Trophoblast cell (in vitro differentiated cells and primary cell): Measurements from ENCODE around the gene CELF6.

Source experiments
- DNase-seq, 2 donors: peaks; one replicate each; pipeline ENCODE4 v3.0.0-alpha.2; 2016
- H2AFZ ChIP-seq: 2 replicates; pipeline ENCODE4 v1.6.1; 2013; ENCODE audit warnings: low read length, moderate library complexity, mild to moderate bottlenecking; ENCODE audit not compliant: insufficient read depth, poor library complexity
- H2AK5ac ChIP-seq: 2 replicates; pipeline ENCODE4 v1.6.1; 2013; ENCODE audit warnings: mild to moderate bottlenecking, low read length
- H2BK120ac ChIP-seq: 2 replicates; pipeline ENCODE4 v1.6.1; 2013; ENCODE audit warnings: low read length, mild to moderate bottlenecking, moderate library complexity; ENCODE audit not compliant: insufficient read depth, poor library complexity
- H2BK12ac ChIP-seq: 2 replicates; pipeline ENCODE4 v1.6.1; 2013; ENCODE audit warnings: mild to moderate bottlenecking, low read length, moderate library complexity
- H2BK5ac ChIP-seq: 2 replicates; pipeline ENCODE4 v1.6.1; 2013; ENCODE audit warnings: low read length, low read depth, moderate library complexity, mild to moderate bottlenecking; ENCODE audit not compliant: poor library complexity
- H3K14ac ChIP-seq: 2 replicates; pipeline ENCODE4 v1.6.1; 2013; ENCODE audit warnings: mild to moderate bottlenecking, low read length
- H3K18ac ChIP-seq: 2 replicates; pipeline ENCODE4 v1.6.1; 2013; ENCODE audit warnings: mild to moderate bottlenecking, low read length
- H3K23ac ChIP-seq: 2 replicates; pipeline ENCODE4 v1.6.1; 2013; ENCODE audit warnings: low read length
- H3K27ac ChIP-seq: 2 replicates; pipeline ENCODE4 v1.5.1; 2013; ENCODE audit warnings: low read depth, mild to moderate bottlenecking, inconsistent platforms, low read length, moderate library complexity
- H3K27me3 ChIP-seq: 2 replicates; pipeline ENCODE4 v1.6.1; 2013; ENCODE audit warnings: inconsistent platforms, mild to moderate bottlenecking, low read length, moderate library complexity; ENCODE audit not compliant: insufficient read depth
- H3K36me3 ChIP-seq, 2 experiments: 1 replicate in 1 of 2; 2 replicates in 1 of 2; pipeline ENCODE4 v1.6.1; 2013; ENCODE audit warnings: low read length in 2 of 2, mild to moderate bottlenecking in 2 of 2, moderate library complexity in 1 of 2; ENCODE audit not compliant: insufficient read depth in 2 of 2, control insufficient read depth in 1 of 2
- H3K4ac ChIP-seq: 2 replicates; pipeline ENCODE4 v1.6.1; 2013; ENCODE audit warnings: low read depth, mild to moderate bottlenecking, low read length, moderate library complexity
- H3K4me1 ChIP-seq, 2 experiments: 1 replicate in 1 of 2; 2 replicates in 1 of 2; pipeline ENCODE4 v1.6.1; 2013; ENCODE audit warnings: low read length in 2 of 2, mild to moderate bottlenecking in 2 of 2, moderate library complexity in 1 of 2; ENCODE audit not compliant: insufficient read depth in 2 of 2, control insufficient read depth in 1 of 2
- H3K4me2 ChIP-seq: 2 replicates; pipeline ENCODE4 v1.6.1; 2013; ENCODE audit warnings: inconsistent platforms, mild to moderate bottlenecking, low read length, moderate library complexity
- H3K4me3 ChIP-seq: 2 replicates; pipeline ENCODE4 v1.5.1; 2013; ENCODE audit warnings: mild to moderate bottlenecking, low read depth, low read length, inconsistent platforms
- H3K79me1 ChIP-seq: one replicate; pipeline ENCODE4 v1.6.1; 2013; ENCODE audit warnings: low read length
- H3K79me2 ChIP-seq: 2 replicates; pipeline ENCODE4 v1.6.1; 2013; ENCODE audit warnings: low read length, mild to moderate bottlenecking; ENCODE audit not compliant: control insufficient read depth, insufficient read depth, poor library complexity
- H3K9ac ChIP-seq: 2 replicates; pipeline ENCODE4 v1.6.1; 2013; ENCODE audit warnings: mild to moderate bottlenecking, low read length
- H3K9me3 ChIP-seq: 2 replicates; pipeline ENCODE4 v1.6.1; 2013; ENCODE audit warnings: low read depth, mild to moderate bottlenecking, control low read depth, inconsistent platforms, low read length; ENCODE audit not compliant: insufficient read depth
- H4K12ac ChIP-seq: 2 replicates; pipeline ENCODE4 v1.6.1; 2013; ENCODE audit warnings: low read depth, mild to moderate bottlenecking, low read length, moderate library complexity
- H4K8ac ChIP-seq: 2 replicates; pipeline ENCODE4 v1.6.1; 2013; ENCODE audit warnings: low read depth, mild to moderate bottlenecking, low read length, moderate library complexity
- H4K91ac ChIP-seq: one replicate; pipeline ENCODE4 v1.6.1; 2013; ENCODE audit warnings: low read depth, mild to moderate bottlenecking, low read length, moderate library complexity
- WGBS: extraction: QIAGEN DNeasy Blood & Tissue Kit; methylation state at CpG from one replicate; pipeline ENCODE4 v1.1.7; 2013; ENCODE audit warnings: missing lambda C conversion rate; ENCODE audit not compliant: insufficient read length, insufficient coverage; ENCODE audit errors: extremely low coverage; 5-methylcytosine and 5-hydroxymethylcytosine counted together

The CELF6 gene

DNA sequence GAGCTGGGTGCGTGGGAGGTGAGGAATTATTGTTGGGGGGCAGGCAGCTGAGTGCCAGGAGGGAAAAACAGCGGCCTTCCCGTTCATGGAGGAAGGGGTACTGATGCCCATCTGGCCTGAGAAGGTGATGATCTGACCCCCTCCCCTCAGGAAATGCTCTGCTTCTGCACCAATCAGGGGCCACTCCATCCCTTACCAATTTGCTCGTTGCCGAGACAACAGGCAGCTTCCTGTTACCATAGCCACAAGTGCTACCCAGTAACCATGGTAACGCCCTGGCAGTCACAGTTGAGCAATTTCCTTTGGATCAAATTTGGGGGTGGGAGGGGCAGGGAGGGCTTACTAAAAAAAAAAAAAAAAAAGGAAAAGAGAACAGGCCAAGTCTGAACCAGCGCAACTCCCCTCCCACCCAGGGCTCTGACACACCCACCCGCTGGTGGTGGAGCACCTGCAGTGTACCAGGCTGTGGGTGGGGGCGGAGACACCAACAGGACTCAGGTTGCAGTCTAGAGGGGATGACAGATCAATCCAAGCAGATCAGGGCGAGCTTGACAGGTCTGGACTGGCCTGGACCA is 13.7 kb downstream of the CELF6 start:
- no peaks in the 10 kb centered on the region for H3K4me1 ChIP-seq
- H2AFZ ChIP-seq: no peak overlapping the region
- no peak overlapping the region for H3K18ac ChIP-seq
- no peak overlapping the region for H4K12ac ChIP-seq
- H3K79me1 ChIP-seq: no peaks in the 10 kb centered on the region
- H3K27me3 ChIP-seq: no peaks in the 10 kb centered on the region
- H4K8ac ChIP-seq: no peak overlapping the region
- H4K91ac ChIP-seq: no peak overlapping the region
- H2AK5ac ChIP-seq: no peak overlapping the region
- no peak overlapping the region for H3K4ac ChIP-seq
- no peak overlapping the region for H2BK120ac ChIP-seq
- H3K14ac ChIP-seq: no peak overlapping the region
- no peak overlapping the region for H3K4me3 ChIP-seq
- peaks cover 2% of the 10 kb centered on the region for H3K9me3 ChIP-seq
- H3K23ac ChIP-seq: no peak overlapping the region
- no peak overlapping the region for H3K4me2 ChIP-seq
- H2BK5ac ChIP-seq: no peak overlapping the region
- H3K79me2 ChIP-seq: no peaks in the 10 kb centered on the region
- H3K27ac ChIP-seq: no peak overlapping the region
- DNase-seq: no peak
- H2BK12ac ChIP-seq: no peak overlapping the region
- no peak overlapping the region for H3K9ac ChIP-seq
- H3K36me3 ChIP-seq: no peaks in the 10 kb centered on the region
- no CpG with 5 or more reads among the region's 10 CpGs for WGBS

DNA sequence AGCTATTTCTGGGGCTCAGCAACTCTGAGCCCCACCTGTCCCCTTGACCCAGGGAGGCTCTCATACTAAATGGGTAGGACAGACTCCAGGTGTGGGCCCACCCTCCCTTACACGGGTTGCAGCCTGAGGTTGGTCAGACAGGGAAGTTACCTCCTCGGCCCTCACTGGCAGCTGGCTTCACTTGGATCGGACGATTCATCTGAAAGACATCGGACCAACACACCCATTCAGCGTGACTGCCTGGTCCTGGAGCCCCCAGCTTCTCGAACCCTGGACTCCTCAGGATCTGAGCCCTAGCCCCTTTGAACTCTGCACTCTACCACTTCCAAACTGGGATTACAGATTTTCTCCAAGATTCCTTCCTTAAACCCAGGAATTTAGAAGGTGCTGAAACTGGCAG is 15.4 kb downstream of the CELF6 start:
- no peak overlapping the region for H4K91ac ChIP-seq
- H3K9me3 ChIP-seq: peaks cover 2% of the 10 kb centered on the region
- H2BK5ac ChIP-seq: no peak overlapping the region
- no peak overlapping the region for H2BK12ac ChIP-seq
- H3K27ac ChIP-seq: no peak overlapping the region
- no peak overlapping the region for H4K8ac ChIP-seq
- no peaks in the 10 kb centered on the region for H3K27me3 ChIP-seq
- no peak overlapping the region for H3K9ac ChIP-seq
- no peak overlapping the region for H2AK5ac ChIP-seq
- H4K12ac ChIP-seq: no peak overlapping the region
- no peak overlapping the region for H3K4me2 ChIP-seq
- H2AFZ ChIP-seq: no peak overlapping the region
- H3K4me1 ChIP-seq: no peaks in the 10 kb centered on the region
- no peak overlapping the region for H3K18ac ChIP-seq
- H3K23ac ChIP-seq: no peak overlapping the region
- no peaks in the 10 kb centered on the region for H3K79me1 ChIP-seq
- H3K36me3 ChIP-seq: no peaks in the 10 kb centered on the region
- no peak overlapping the region for H2BK120ac ChIP-seq
- no peak for DNase-seq
- WGBS: no CpG with 5 or more reads among the region's 7 CpGs
- no peak overlapping the region for H3K4me3 ChIP-seq
- H3K4ac ChIP-seq: no peak overlapping the region
- H3K79me2 ChIP-seq: no peaks in the 10 kb centered on the region
- no peak overlapping the region for H3K14ac ChIP-seq

DNA sequence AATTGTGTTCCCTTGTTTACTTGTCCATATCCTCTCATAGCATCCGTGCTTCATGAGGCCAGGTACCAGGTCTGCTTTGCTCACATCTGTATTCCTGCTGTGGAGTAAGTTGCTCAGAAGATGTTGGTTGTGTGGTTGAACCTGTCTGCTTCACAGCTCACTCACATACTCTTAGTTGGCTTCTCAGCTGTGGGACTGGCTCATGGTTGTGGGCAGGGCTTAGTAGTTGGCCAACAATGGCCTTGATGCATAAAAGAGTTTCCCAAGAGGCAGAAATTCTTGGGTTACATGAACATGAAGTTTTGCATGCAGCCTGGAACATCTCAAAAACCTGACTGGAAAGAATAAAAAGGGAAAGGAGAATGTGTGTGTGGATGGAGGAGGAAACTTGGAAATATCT is 17.0 kb downstream of the CELF6 start:
- Histone ChIP-seq H2BK120ac (no peak overlapping the region), H3K79me1 (no peaks in the 10 kb centered on the region), H3K18ac (no peak overlapping the region), H3K79me2 (no peaks in the 10 kb centered on the region), H2AFZ (no peak overlapping the region), H3K4me2 (no peak overlapping the region), H2AK5ac (no peak overlapping the region), H4K12ac (no peak overlapping the region), H3K9ac (no peak overlapping the region), H3K23ac (no peak overlapping the region), H2BK5ac (no peak overlapping the region), H4K8ac (no peak overlapping the region), H3K4me1 (no peaks in the 10 kb centered on the region), H2BK12ac (no peak overlapping the region), H3K4me3 (no peak overlapping the region), H4K91ac (no peak overlapping the region), H3K9me3 (peaks cover 2% of the 10 kb centered on the region), H3K36me3 (no peaks in the 10 kb centered on the region), H3K4ac (no peak overlapping the region), H3K14ac (no peak overlapping the region), H3K27ac (no peak overlapping the region), H3K27me3 (no peaks in the 10 kb centered on the region)
- no CpG with 5 or more reads among the region's 1 CpG for WGBS
- no peak for DNase-seq

- H3K9ac ChIP-seq: no peak overlapping the region
- H2AK5ac ChIP-seq: no peak overlapping the region
- no peaks in the 10 kb centered on the region for H3K27me3 ChIP-seq
- no peak overlapping the region for H3K18ac ChIP-seq
- H4K91ac ChIP-seq: no peak overlapping the region
- WGBS: no CpG with 5 or more reads among the region's 52 CpGs
- no peak overlapping the region for H3K4me2 ChIP-seq
- H3K4me3 ChIP-seq: no peak overlapping the region
- H4K12ac ChIP-seq: no peak overlapping the region
- H4K8ac ChIP-seq: no peak overlapping the region
- no peak overlapping the region for H3K27ac ChIP-seq
- no peak overlapping the region for H3K14ac ChIP-seq
- no peaks in the 10 kb centered on the region for H3K4me1 ChIP-seq
- no peak for DNase-seq
- no peaks in the 10 kb centered on the region for H3K79me2 ChIP-seq
- H2BK12ac ChIP-seq: no peak overlapping the region
- no peaks in the 10 kb centered on the region for H3K36me3 ChIP-seq
- no peaks in the 10 kb centered on the region for H3K79me1 ChIP-seq
- no peak overlapping the region for H2AFZ ChIP-seq
- no peak overlapping the region for H3K23ac ChIP-seq
- H2BK5ac ChIP-seq: no peak overlapping the region
- H2BK120ac ChIP-seq: no peak overlapping the region
- no peak overlapping the region for H3K4ac ChIP-seq
- H3K9me3 ChIP-seq: peaks cover 2% of the 10 kb centered on the region
Observed at GRCh38 chr15:72289597-72290325, 30.2 kb downstream of the CELF6 start.
